ENCODE measurements around the gene DNPH1.

GRCh38 chr6:43258807-43259686 lies 29.8 kb upstream of the DNPH1 start:
- TF ChIP-seq, protein P1, sequence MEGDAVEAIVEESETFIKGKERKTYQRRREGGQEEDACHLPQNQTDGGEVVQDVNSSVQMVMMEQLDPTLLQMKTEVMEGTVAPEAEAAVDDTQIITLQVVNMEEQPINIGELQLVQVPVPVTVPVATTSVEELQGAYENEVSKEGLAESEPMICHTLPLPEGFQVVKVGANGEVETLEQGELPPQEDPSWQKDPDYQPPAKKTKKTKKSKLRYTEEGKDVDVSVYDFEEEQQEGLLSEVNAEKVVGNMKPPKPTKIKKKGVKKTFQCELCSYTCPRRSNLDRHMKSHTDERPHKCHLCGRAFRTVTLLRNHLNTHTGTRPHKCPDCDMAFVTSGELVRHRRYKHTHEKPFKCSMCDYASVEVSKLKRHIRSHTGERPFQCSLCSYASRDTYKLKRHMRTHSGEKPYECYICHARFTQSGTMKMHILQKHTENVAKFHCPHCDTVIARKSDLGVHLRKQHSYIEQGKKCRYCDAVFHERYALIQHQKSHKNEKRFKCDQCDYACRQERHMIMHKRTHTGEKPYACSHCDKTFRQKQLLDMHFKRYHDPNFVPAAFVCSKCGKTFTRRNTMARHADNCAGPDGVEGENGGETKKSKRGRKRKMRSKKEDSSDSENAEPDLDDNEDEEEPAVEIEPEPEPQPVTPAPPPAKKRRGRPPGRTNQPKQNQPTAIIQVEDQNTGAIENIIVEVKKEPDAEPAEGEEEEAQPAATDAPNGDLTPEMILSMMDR (IDR thresholded peaks at IDR 0.05) = no peak
- TF ChIP-seq POLR2A (IDR thresholded peaks at IDR 0.05) = no peak

All from body of pancreas (tissue), 4 donors.